ENCODE results near the gene CCDC14.

The CCDC14 gene

DNA sequence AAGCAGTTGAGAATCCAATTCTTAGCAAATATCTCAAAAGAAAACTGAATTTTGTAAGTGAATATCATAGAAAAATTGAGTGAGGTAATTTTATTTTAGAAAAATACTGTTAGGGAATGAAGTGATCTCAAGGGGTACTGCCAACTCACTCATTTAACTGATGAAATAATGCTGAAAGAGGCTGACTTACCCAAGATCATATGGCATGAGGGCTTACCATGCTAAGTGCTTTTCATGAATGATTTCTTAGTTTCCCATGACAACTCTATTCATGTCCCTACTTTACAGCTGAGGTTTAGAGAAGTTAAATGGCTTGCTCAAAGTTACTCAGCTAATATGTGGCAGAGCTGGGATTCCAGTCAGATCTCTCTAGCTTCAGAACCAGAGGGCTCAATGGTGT lies 30.6 kb downstream of the CCDC14 start:
- H3K4me3 ChIP-seq (ENCODE audit: control insufficient read depth in 1 of 7, extremely low read depth in 1 of 7, insufficient read depth in 4 of 7, low read depth in 2 of 7, low read length in 6 of 7) = no peak overlapping the region
- ChIA-PET POLR2A (no interaction called here), CTCF (interaction anchor here (2.4 kb wide), 1 partner anchor 11 kb away, joined by 9 read pairs; no protein-coding TSS in a partner anchor)
- no peaks in the 10 kb centered on the region for H3K27me3 ChIP-seq (replicated peaks in 2 of 5; ENCODE audit: control insufficient read depth in 4 of 5, insufficient read depth in 5 of 5, low read length in 4 of 5)
- no peaks in the 10 kb centered on the region for H3K9me3 ChIP-seq (ENCODE audit: control extremely low read depth in 1 of 5, control insufficient read depth in 4 of 5, insufficient read depth in 2 of 5, low read depth in 1 of 5, low read length in 4 of 5)
- H3K36me3 ChIP-seq (ENCODE audit: control insufficient read depth in 4 of 4, insufficient read depth in 4 of 4, low read length in 3 of 4) = peaks cover 7 to 31% (median 13%) of the 10 kb centered on the region in 4 experiments
- H3K4me1 ChIP-seq (ENCODE audit: control extremely low read depth in 1 of 4, control insufficient read depth in 4 of 4, insufficient read depth in 4 of 4, low read length in 3 of 4) = no peaks in the 10 kb centered on the region
- no peak overlapping the region for H3K27ac ChIP-seq (ENCODE audit: insufficient read depth in 1 of 2, low read depth in 1 of 2, low read length in 2 of 2, poor library complexity in 1 of 2, severe bottlenecking in 2 of 2)
- DNase-seq = no peak

DNA sequence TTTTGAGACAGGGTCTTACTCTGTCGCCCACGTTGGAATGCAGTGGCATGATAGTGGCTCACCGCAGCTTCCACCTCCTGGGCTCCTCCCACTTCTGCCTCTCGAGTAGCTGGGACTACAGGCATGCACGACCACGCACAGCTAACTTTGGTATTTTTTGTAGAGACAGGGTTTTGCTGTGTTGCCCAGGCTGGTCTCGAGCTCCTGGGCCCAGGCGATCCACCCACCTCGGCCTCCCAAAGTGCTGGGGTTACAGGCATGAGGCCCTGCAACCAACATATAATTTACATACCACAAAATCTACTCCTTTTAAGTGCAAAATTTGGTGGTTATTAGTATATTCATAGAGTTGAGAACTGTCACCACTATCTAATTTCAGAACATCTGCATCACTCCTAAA lies 31.7 kb downstream of the CCDC14 start:
- H3K27me3 ChIP-seq (replicated peaks in 2 of 5; ENCODE audit: control insufficient read depth in 4 of 5, insufficient read depth in 5 of 5, low read length in 4 of 5) = no peaks in the 10 kb centered on the region
- ChIA-PET POLR2A (no interaction called here), CTCF (interaction anchor here (2.1 kb wide), 1 partner anchor 21 kb away, joined by 5 read pairs; no protein-coding TSS in a partner anchor)
- no peak overlapping the region for H3K27ac ChIP-seq (ENCODE audit: insufficient read depth in 1 of 2, low read depth in 1 of 2, low read length in 2 of 2, poor library complexity in 1 of 2, severe bottlenecking in 2 of 2)
- no peak for DNase-seq
- no peaks in the 10 kb centered on the region for H3K4me1 ChIP-seq (ENCODE audit: control extremely low read depth in 1 of 4, control insufficient read depth in 4 of 4, insufficient read depth in 4 of 4, low read length in 3 of 4)
- H3K9me3 ChIP-seq (ENCODE audit: control extremely low read depth in 1 of 5, control insufficient read depth in 4 of 5, insufficient read depth in 2 of 5, low read depth in 1 of 5, low read length in 4 of 5) = peaks cover 0 to 10% (median 0%) of the 10 kb centered on the region in 5 experiments
- H3K36me3 ChIP-seq (ENCODE audit: control insufficient read depth in 4 of 4, insufficient read depth in 4 of 4, low read length in 3 of 4) = peaks cover 12 to 42% (median 16%) of the 10 kb centered on the region in 4 experiments
- 100% methylated on average over 4 of the region's 9 CpGs for WGBS (ENCODE audit: insufficient coverage)
- no peak overlapping the region for H3K4me3 ChIP-seq (ENCODE audit: control insufficient read depth in 1 of 7, extremely low read depth in 1 of 7, insufficient read depth in 4 of 7, low read depth in 2 of 7, low read length in 6 of 7)

GRCh38 chr3:123926396-123926795 lies 34.6 kb downstream of the CCDC14 start:
- Histone ChIP-seq H3K4me3 (ENCODE audit: control insufficient read depth in 1 of 7, extremely low read depth in 1 of 7, insufficient read depth in 4 of 7, low read depth in 2 of 7, low read length in 6 of 7) (no peak overlapping the region), H3K27ac (ENCODE audit: insufficient read depth in 1 of 2, low read depth in 1 of 2, low read length in 2 of 2, poor library complexity in 1 of 2, severe bottlenecking in 2 of 2) (no peak overlapping the region), H3K36me3 (ENCODE audit: control insufficient read depth in 4 of 4, insufficient read depth in 4 of 4, low read length in 3 of 4) (peaks cover 10 to 56% (median 22%) of the 10 kb centered on the region in 4 experiments), H3K9me3 (ENCODE audit: control extremely low read depth in 1 of 5, control insufficient read depth in 4 of 5, insufficient read depth in 2 of 5, low read depth in 1 of 5, low read length in 4 of 5) (peaks cover 2 to 31% (median 9%) of the 10 kb centered on the region in 5 experiments), H3K27me3 (replicated peaks in 2 of 5; ENCODE audit: control insufficient read depth in 4 of 5, insufficient read depth in 5 of 5, low read length in 4 of 5) (no peaks in the 10 kb centered on the region), H3K4me1 (ENCODE audit: control extremely low read depth in 1 of 4, control insufficient read depth in 4 of 4, insufficient read depth in 4 of 4, low read length in 3 of 4) (no peaks in the 10 kb centered on the region)
- no peak for DNase-seq
- POLR2A ChIA-PET = no interaction called here
- CTCF ChIA-PET = interaction anchor here (1.3 kb wide), 1 partner anchor 14 kb away, joined by 5 read pairs; no protein-coding TSS in a partner anchor

DNA sequence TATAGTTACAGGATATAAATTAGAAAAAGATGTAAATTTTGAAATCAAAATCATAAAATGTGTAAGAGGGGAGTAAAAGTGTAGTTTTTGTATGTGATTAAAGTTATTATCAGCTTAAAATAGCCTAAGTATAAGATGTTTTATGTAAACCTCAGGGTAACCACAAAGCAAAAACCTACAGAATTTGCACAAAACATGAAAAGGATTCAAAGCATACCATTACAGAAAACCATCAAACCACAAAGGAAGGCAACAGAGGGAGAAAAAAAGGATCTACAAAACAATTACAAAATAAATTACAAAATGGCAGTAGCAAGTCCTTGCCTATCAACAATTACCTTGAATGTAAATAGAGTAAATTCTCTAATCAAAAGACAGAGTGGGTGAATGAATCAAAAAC lies 40.2 kb downstream of the CCDC14 start:
- no peak for DNase-seq
- POLR2A ChIA-PET = no interaction called here
- no peak overlapping the region for H3K27ac ChIP-seq (ENCODE audit: insufficient read depth in 1 of 2, low read depth in 1 of 2, low read length in 2 of 2, poor library complexity in 1 of 2, severe bottlenecking in 2 of 2)
- H3K36me3 ChIP-seq (ENCODE audit: control insufficient read depth in 4 of 4, insufficient read depth in 4 of 4, low read length in 3 of 4) = peaks cover 14 to 63% (median 28%) of the 10 kb centered on the region in 4 experiments
- CTCF ChIA-PET = no interaction called here
- no peaks in the 10 kb centered on the region for H3K4me1 ChIP-seq (ENCODE audit: control extremely low read depth in 1 of 4, control insufficient read depth in 4 of 4, insufficient read depth in 4 of 4, low read length in 3 of 4)
- no peak overlapping the region for H3K4me3 ChIP-seq (ENCODE audit: control insufficient read depth in 1 of 7, extremely low read depth in 1 of 7, insufficient read depth in 4 of 7, low read depth in 2 of 7, low read length in 6 of 7)
- H3K27me3 ChIP-seq (replicated peaks in 2 of 5; ENCODE audit: control insufficient read depth in 4 of 5, insufficient read depth in 5 of 5, low read length in 4 of 5) = no peaks in the 10 kb centered on the region
- peaks cover 6 to 55% (median 21%) of the 10 kb centered on the region in 5 experiments for H3K9me3 ChIP-seq (ENCODE audit: control extremely low read depth in 1 of 5, control insufficient read depth in 4 of 5, insufficient read depth in 2 of 5, low read depth in 1 of 5, low read length in 4 of 5)

- H3K9me3 ChIP-seq (ENCODE audit: control extremely low read depth in 1 of 5, control insufficient read depth in 4 of 5, insufficient read depth in 2 of 5, low read depth in 1 of 5, low read length in 4 of 5) = peaks cover 6 to 55% (median 21%) of the 10 kb centered on the region in 5 experiments
- WGBS (ENCODE audit: insufficient coverage) = no CpG with 5 or more reads among the region's 1 CpG
Measured at GRCh38 chr3:123920383-123920782, 40.6 kb downstream of the CCDC14 start.

DNA sequence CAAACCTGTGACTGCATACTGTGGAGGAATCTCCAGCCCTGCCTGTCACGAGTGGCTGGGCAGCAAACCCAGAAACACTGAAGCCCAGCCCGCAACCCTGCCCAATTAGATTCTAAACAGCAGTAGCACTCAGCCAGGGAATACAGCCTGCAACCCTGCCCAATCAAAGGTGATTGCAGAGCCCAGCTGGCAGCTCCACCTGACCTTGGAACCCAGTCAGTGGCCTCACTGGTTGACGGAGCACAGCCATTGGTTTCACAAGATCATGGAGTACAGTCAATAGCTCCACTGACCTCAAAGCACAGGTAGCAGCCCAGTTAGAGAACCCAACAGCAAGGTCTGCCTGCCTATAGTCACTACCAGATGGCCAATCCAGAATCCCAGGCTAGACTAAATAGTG lies 41.7 kb downstream of the CCDC14 start:
- Histone ChIP-seq H3K36me3 (ENCODE audit: control insufficient read depth in 4 of 4, insufficient read depth in 4 of 4, low read length in 3 of 4) (peaks cover 14 to 53% (median 31%) of the 10 kb centered on the region in 4 experiments), H3K9me3 (ENCODE audit: control extremely low read depth in 1 of 5, control insufficient read depth in 4 of 5, insufficient read depth in 2 of 5, low read depth in 1 of 5, low read length in 4 of 5) (peaks cover 6 to 46% (median 21%) of the 10 kb centered on the region in 5 experiments), H3K4me1 (ENCODE audit: control extremely low read depth in 1 of 4, control insufficient read depth in 4 of 4, insufficient read depth in 4 of 4, low read length in 3 of 4) (no peaks in the 10 kb centered on the region), H3K4me3 (ENCODE audit: control insufficient read depth in 1 of 7, extremely low read depth in 1 of 7, insufficient read depth in 4 of 7, low read depth in 2 of 7, low read length in 6 of 7) (no peak overlapping the region), H3K27ac (ENCODE audit: insufficient read depth in 1 of 2, low read depth in 1 of 2, low read length in 2 of 2, poor library complexity in 1 of 2, severe bottlenecking in 2 of 2) (no peak overlapping the region), H3K27me3 (replicated peaks in 2 of 5; ENCODE audit: control insufficient read depth in 4 of 5, insufficient read depth in 5 of 5, low read length in 4 of 5) (no peaks in the 10 kb centered on the region)
- ChIA-PET POLR2A (no interaction called here), CTCF (no interaction called here)
- 94% methylated on average over 3 of the region's 3 CpGs for WGBS (ENCODE audit: insufficient coverage)
- DNase-seq = no peak

More at GRCh38 chr3:123920383-123920782, 40.6 kb downstream of the CCDC14 start:
- no peak overlapping the region for H3K27ac ChIP-seq (ENCODE audit: insufficient read depth in 1 of 2, low read depth in 1 of 2, low read length in 2 of 2, poor library complexity in 1 of 2, severe bottlenecking in 2 of 2)
- ChIA-PET CTCF (no interaction called here), POLR2A (no interaction called here)
- H3K27me3 ChIP-seq (replicated peaks in 2 of 5; ENCODE audit: control insufficient read depth in 4 of 5, insufficient read depth in 5 of 5, low read length in 4 of 5) = no peaks in the 10 kb centered on the region
- H3K36me3 ChIP-seq (ENCODE audit: control insufficient read depth in 4 of 4, insufficient read depth in 4 of 4, low read length in 3 of 4) = peaks cover 14 to 63% (median 28%) of the 10 kb centered on the region in 4 experiments
- no peaks in the 10 kb centered on the region for H3K4me1 ChIP-seq (ENCODE audit: control extremely low read depth in 1 of 4, control insufficient read depth in 4 of 4, insufficient read depth in 4 of 4, low read length in 3 of 4)
- peak; percentile 8 to 43 (median 28) for DNase-seq
- H3K4me3 ChIP-seq (ENCODE audit: control insufficient read depth in 1 of 7, extremely low read depth in 1 of 7, insufficient read depth in 4 of 7, low read depth in 2 of 7, low read length in 6 of 7) = no peak overlapping the region

GRCh38 chr3:123914829-123915228 lies 46.2 kb downstream of the CCDC14 start:
- Histone ChIP-seq H3K9me3 (ENCODE audit: control extremely low read depth in 1 of 5, control insufficient read depth in 4 of 5, insufficient read depth in 2 of 5, low read depth in 1 of 5, low read length in 4 of 5) (peaks cover 2 to 11% (median 6%) of the 10 kb centered on the region in 5 experiments), H3K4me3 (ENCODE audit: control insufficient read depth in 1 of 7, extremely low read depth in 1 of 7, insufficient read depth in 4 of 7, low read depth in 2 of 7, low read length in 6 of 7) (no peak overlapping the region), H3K27ac (ENCODE audit: insufficient read depth in 1 of 2, low read depth in 1 of 2, low read length in 2 of 2, poor library complexity in 1 of 2, severe bottlenecking in 2 of 2) (no peak overlapping the region), H3K36me3 (ENCODE audit: control insufficient read depth in 4 of 4, insufficient read depth in 4 of 4, low read length in 3 of 4) (peaks cover 3 to 22% (median 16%) of the 10 kb centered on the region in 4 experiments), H3K4me1 (ENCODE audit: control extremely low read depth in 1 of 4, control insufficient read depth in 4 of 4, insufficient read depth in 4 of 4, low read length in 3 of 4) (no peaks in the 10 kb centered on the region), H3K27me3 (replicated peaks in 2 of 5; ENCODE audit: control insufficient read depth in 4 of 5, insufficient read depth in 5 of 5, low read length in 4 of 5) (no peaks in the 10 kb centered on the region)
- 98% methylated on average over 4 of the region's 5 CpGs for WGBS (ENCODE audit: insufficient coverage)
- peak in 2 of 3 donors; percentile 12 to 31 for DNase-seq
- ChIA-PET POLR2A (no interaction called here), CTCF (no interaction called here)

All from common myeloid progenitor, CD34-positive (primary cell).